GM10248 (cell line): ENCODE measurements around the gene BICDL2.
"Not testable (repeated sequence)": the region's sequence is repeated elsewhere in the genome, so short reads cannot be mapped to it uniquely, and the experiment has no call there.

Experiments used
- CTCF ChIA-PET: fragments of 300-600 bp; sonication (Branson Sonifier 250); formaldehyde crosslinking; extraction: SDS; loops from one replicate; lab custom pipeline; 2021; ENCODE audit warnings: antibody characterized with exemption; lab: Yijun Ruan, JAX
- POLR2A ChIA-PET: fragments of 350-650 bp; sonication (Branson Sonifier 250); formaldehyde crosslinking; extraction: SDS; loops from one replicate; lab custom pipeline; 2020; ENCODE audit warnings: antibody characterized with exemption; lab: Yijun Ruan, JAX
- DNase-seq: peaks from one replicate; pipeline ENCODE4 v3.0.0; 2012; ENCODE audit errors: extremely low spot score
- CTCF ChIP-seq: IDR thresholded peaks from 2 replicates; pipeline ENCODE4 v1.5.1; 2012; ENCODE audit warnings: mild to moderate bottlenecking, low read depth; ENCODE audit errors: extremely low read depth, missing control alignments, control extremely low read depth

The BICDL2 gene

GRCh38 chr16:3036726-3037315 is at the start of gene BICDL2:
TSS of gene BICDL2 (minus strand) at chr16:3036944. CDS start at chr16:3035496, 1,448 bp downstream.
- TF ChIP-seq CTCF, result no peak
- ChIA-PET POLR2A (no interaction called here), CTCF (interaction anchor here (9.5 to 12.0 kb wide), 3 partner anchors 5 to 94 kb away, joined by 75 to 177 read pairs (median 140); partner anchors contain the start of genes MMP25 and ZNF213)
- DNase-seq, result no peak

- POLR2A ChIA-PET, result no interaction called here
- CTCF ChIA-PET, result interaction anchor here (1.6 to 3.5 kb wide), 2 partner anchors 11 to 43 kb away, joined by 4 to 31 read pairs; partner anchors contain the start of gene ZSCAN10
- TF ChIP-seq CTCF, result no peak
- no peak for DNase-seq
These were observed 49.3 kb upstream of the BICDL2 start for GRCh38 chr16:3085868-3086595.

GRCh38 chr16:3084969-3085670 is 48.4 kb upstream of the BICDL2 start:
- CTCF ChIA-PET, result interaction anchor here (1.8 to 2.7 kb wide), 2 partner anchors 12 to 25 kb away, joined by 5 to 9 read pairs; no protein-coding TSS in a partner anchor
- no peak for TF ChIP-seq CTCF
- DNase-seq, result no peak
- POLR2A ChIA-PET, result no interaction called here

GRCh38 chr16:3084491-3084890 is 47.7 kb upstream of the BICDL2 start:
- TF ChIP-seq CTCF, result no peak
- POLR2A ChIA-PET, result no interaction called here
- CTCF ChIA-PET, result interaction anchor here (1.0 to 2.7 kb wide), 4 partner anchors 9 to 46 kb away, joined by 3 to 9 read pairs (median 4); no protein-coding TSS in a partner anchor
- DNase-seq, result no peak

- POLR2A ChIA-PET, result not testable (repeated sequence)
- CTCF ChIA-PET, result interaction anchor here (1.0 to 2.7 kb wide), 5 partner anchors 8 to 45 kb away, joined by 3 to 9 read pairs (median 4); no protein-coding TSS in a partner anchor
These were observed 46.7 kb upstream of the BICDL2 start for GRCh38 chr16:3083408-3083807.

GRCh38 chr16:3081957-3082356 is 45.2 kb upstream of the BICDL2 start:
- DNase-seq, POLR2A ChIA-PET: not testable (repeated sequence)
- CTCF ChIA-PET, result interaction anchor here (1.3 to 1.8 kb wide), 2 partner anchors 9 to 47 kb away, joined by 4 to 6 read pairs; no protein-coding TSS in a partner anchor

More at GRCh38 chr16:3083408-3083807, 46.7 kb upstream of the BICDL2 start:
- DNase-seq, result not testable (repeated sequence)

- DNase-seq, result no peak
- no peak for TF ChIP-seq CTCF
- ChIA-PET POLR2A (interaction anchor here (0.8 kb wide), 1 partner anchor 17 kb away, joined by 4 read pairs; no protein-coding TSS in a partner anchor), CTCF (interaction anchor here (1.0 to 1.4 kb wide), 6 partner anchors 16 to 52 kb away, joined by 3 to 11 read pairs (median 3); no protein-coding TSS in a partner anchor)
These were observed 43.3 kb upstream of the BICDL2 start for GRCh38 chr16:3080024-3080423.
